TTC549 (cell line): ENCODE data around the gene FMNL2.
"Not testable (repeated sequence)": the region's sequence is repeated elsewhere in the genome, so short reads cannot be mapped to it uniquely, and the experiment has no call there.

ENCODE experiments used
- FAIRE-seq: peaks from 2 replicates; lab custom pipeline; 2012; peaks lifted over from hg19 to GRCh38; lab: Jason Lieb, UNC

The FMNL2 gene

GRCh38 chr2:152335016-152335725, at the start of gene FMNL2:
TSS of gene FMNL2 (plus strand) at chr2:152335174.
- FAIRE-seq: no peak

GRCh38 chr2:152292991-152293390, 42.0 kb upstream of the FMNL2 start:
- no peak for FAIRE-seq

GRCh38 chr2:152297715-152298114, 37.3 kb upstream of the FMNL2 start:
- FAIRE-seq: no peak

- no peak for FAIRE-seq
These were observed 36.2 kb upstream of the FMNL2 start for GRCh38 chr2:152298754-152299153.

GRCh38 chr2:152301131-152301530, 33.8 kb upstream of the FMNL2 start:
- FAIRE-seq: no peak

GRCh38 chr2:152303951-152304350, 31.0 kb upstream of the FMNL2 start:
- FAIRE-seq: no peak

GRCh38 chr2:152304836-152305235, 30.1 kb upstream of the FMNL2 start:
- FAIRE-seq: no peak

- FAIRE-seq: no peak
These were observed 27.1 kb upstream of the FMNL2 start for GRCh38 chr2:152307863-152308262.

- no peak for FAIRE-seq
These were observed 25.4 kb upstream of the FMNL2 start for GRCh38 chr2:152309352-152310214.

- FAIRE-seq: no peak
These were observed 15.0 kb upstream of the FMNL2 start for GRCh38 chr2:152319822-152320570.

GRCh38 chr2:152320814-152321213, 14.2 kb upstream of the FMNL2 start:
- FAIRE-seq: no peak

- no peak for FAIRE-seq
These were observed 12.8 kb upstream of the FMNL2 start for GRCh38 chr2:152322222-152322621.

GRCh38 chr2:152325126-152325525, 9.8 kb upstream of the FMNL2 start:
- FAIRE-seq: not testable (repeated sequence)

GRCh38 chr2:152326710-152327109, 8.3 kb upstream of the FMNL2 start:
- no peak for FAIRE-seq

GRCh38 chr2:152328013-152328412, 7.0 kb upstream of the FMNL2 start:
- FAIRE-seq: no peak

- no peak for FAIRE-seq
These were observed 4.6 kb upstream of the FMNL2 start for GRCh38 chr2:152330235-152330866.

GRCh38 chr2:152334701-152335015, 316 bp upstream of the FMNL2 start:
- no peak for FAIRE-seq

GRCh38 chr2:152335726-152336118, 748 bp downstream of the FMNL2 start:
- no peak for FAIRE-seq

GRCh38 chr2:152336119-152336853, 1.3 kb downstream of the FMNL2 start:
- FAIRE-seq: no peak

- FAIRE-seq: no peak
These were observed 2.0 kb downstream of the FMNL2 start for GRCh38 chr2:152336854-152337510.

GRCh38 chr2:152337511-152337903, 2.5 kb downstream of the FMNL2 start:
- no peak for FAIRE-seq
